K562 (cell line): ENCODE results near the gene RTBDN. TPM values are rescaled to one million over a fixed set of nuclear protein-coding genes. Genes with fewer than 3 reads are reported as not detected.

Experiments used
- ATF3 ChIP-seq, 2 experiments: fragments of 450-650 bp in 1 of 2; sonication (generic) in 1 of 2; formaldehyde crosslinking in 1 of 2; IDR thresholded peaks in 1 of 2; conservative IDR thresholded peaks in 1 of 2; 2 replicates each; pipeline versions ENCODE4 v1.6.1 to v1.8.1; 2016 to 2023; ENCODE audit warnings: mild to moderate bottlenecking in 2 of 2, moderate library complexity in 2 of 2, inconsistent platforms in 1 of 2, missing genetic modification reagents in 1 of 2
- CBFA2T2 ChIP-seq: fragments of 450-650 bp; conservative IDR thresholded peaks from 2 replicates; pipeline ENCODE4 v1.6.1; 2017; ENCODE audit warnings: mild to moderate bottlenecking
- CLOCK ChIP-seq: fragments of 250-450 bp; sonication (Bioruptor Pico); IDR thresholded peaks from 2 replicates; pipeline ENCODE4 v1.4.0; 2020; ENCODE audit warnings: mild to moderate bottlenecking, moderate library complexity, borderline replicate concordance
- E2F6 ChIP-seq, 2 experiments: IDR thresholded peaks; 2 replicates each; pipeline ENCODE4 v1.6.1; 2011; ENCODE audit warnings: borderline replicate concordance in 1 of 2, control low read depth in 1 of 2, low read depth in 1 of 2, low read length in 1 of 2, mild to moderate bottlenecking in 1 of 2, mixed read lengths in 1 of 2, moderate library complexity in 1 of 2; ENCODE audit not compliant: insufficient read depth in 1 of 2, insufficient read length in 1 of 2, poor library complexity in 1 of 2, severe bottlenecking in 1 of 2; ENCODE audit errors: extremely low read depth in 1 of 2
- EP400 ChIP-seq: fragments of 450-650 bp; IDR thresholded peaks from 2 replicates; pipeline ENCODE4 v1.6.1; 2017; ENCODE audit warnings: antibody characterized with exemption, mild to moderate bottlenecking, moderate library complexity
- FUS ChIP-seq: fragments of 200-400 bp; formaldehyde crosslinking; optimal IDR thresholded peaks from 2 replicates; pipeline ENCODE3; 2017; ENCODE audit warnings: low read depth, low read length
- L3MBTL2 ChIP-seq: fragments of 450-650 bp; IDR thresholded peaks from 2 replicates; pipeline ENCODE4 v1.6.1; 2016; ENCODE audit warnings: mild to moderate bottlenecking, moderate library complexity
- NR2C1 ChIP-seq, 2 experiments: fragments of 450-650 bp; IDR thresholded peaks; 2 replicates each; pipeline ENCODE4 v1.6.1; 2017; ENCODE audit warnings: mild to moderate bottlenecking in 2 of 2, antibody characterized with exemption in 1 of 2, inconsistent platforms in 1 of 2, missing compliant biosample characterization in 1 of 2, missing genetic modification characterization in 1 of 2
- PML ChIP-seq: IDR thresholded peaks from 2 replicates; pipeline ENCODE4 v1.6.1; 2012; ENCODE audit warnings: low read length, inconsistent platforms
- POLR2G ChIP-seq: fragments of 200-400 bp; formaldehyde crosslinking; IDR thresholded peaks from 2 replicates; pipeline ENCODE4 v1.6.1; 2017; ENCODE audit warnings: low read depth, mild to moderate bottlenecking, antibody characterized with exemption, low read length, moderate library complexity
- POLR2H ChIP-seq: IDR thresholded peaks from 2 replicates; pipeline ENCODE4 v1.6.1; 2016; ENCODE audit warnings: missing genetic modification characterization, low read depth, mild to moderate bottlenecking, control low read depth, missing compliant biosample characterization, moderate library complexity
- SREBF2 ChIP-seq: sonication (generic); formaldehyde crosslinking; IDR thresholded peaks from 2 replicates; pipeline ENCODE4 v1.4.0; 2020; ENCODE audit warnings: mild to moderate bottlenecking, missing genetic modification reagents
- STAT6 ChIP-seq: sonication (generic); formaldehyde crosslinking; IDR thresholded peaks from 2 replicates; pipeline ENCODE4 v1.8.1; 2023; ENCODE audit warnings: mild to moderate bottlenecking, missing genetic modification reagents
- TAF15 ChIP-seq: fragments of 200-400 bp; formaldehyde crosslinking; IDR thresholded peaks from 2 replicates; pipeline ENCODE4 v1.6.1; 2017; ENCODE audit warnings: mild to moderate bottlenecking, low read depth, low read length, moderate library complexity
- THRAP3 ChIP-seq: fragments of 450-650 bp; IDR thresholded peaks from 2 replicates; pipeline ENCODE4 v1.6.1; 2016; ENCODE audit warnings: mild to moderate bottlenecking, inconsistent platforms, borderline replicate concordance
- THRB ChIP-seq: fragments of 450-650 bp; formaldehyde crosslinking; conservative IDR thresholded peaks from 2 replicates; pipeline ENCODE4 v1.4.0; 2022; ENCODE audit warnings: mild to moderate bottlenecking, missing genetic modification characterization
- U2AF1 ChIP-seq: fragments of 200-400 bp; formaldehyde crosslinking; optimal IDR thresholded peaks from 2 replicates; pipeline ENCODE3; 2017; ENCODE audit warnings: mild to moderate bottlenecking, low read depth, low read length, moderate library complexity
- YBX1 ChIP-seq: fragments of 450-650 bp; IDR thresholded peaks from 2 replicates; pipeline ENCODE4 v1.7.1; 2016; ENCODE audit warnings: mild to moderate bottlenecking
- polyA plus RNA-seq, 8 experiments: library from polyadenylated mRNA; depleted of rRNA in 4 of 8; stranded (reverse) in 5 of 8; unstranded in 3 of 8; fragments of >200 nt; fragmentation: Nextera tagmentation in 2 of 8; fragmentation: Illumina TruSeq in 1 of 8; extraction: Ambion mirVana in 2 of 8; extraction: Trizol in 1 of 8; gene quantifications; 2 replicates each; pipeline versions ENCODE4 v1.2.1 to v1.2.3, GENCODE V29; 2011 to 2014; ENCODE audit warnings: inconsistent platforms in 1 of 8, missing spikeins in 1 of 8
- total RNA-seq, 7 experiments: library from RNA; depleted of rRNA in 6 of 7; stranded (reverse); fragments of >200 nt in 6 of 7; fragmentation: Illumina TruSeq in 2 of 7; extraction: Trizol in 2 of 7; gene quantifications; 2 replicates each; pipeline versions ENCODE4 v1.2.1 to v1.2.3, GENCODE V29; 2011 to 2021; ENCODE audit warnings: low replicate concordance in 1 of 7

Gene RTBDN
- total and polyA plus RNA-seq, 9 of the 15 experiments (the other 6 are each of a cell fraction or from before 2014, with no cell fraction given) = 0.20 to 2.3 (median 0.72) TPM; not detected in 1

- no peak for TF ChIP-seq STAT6 (CRISPR knock-in tag)
- no peak for TF ChIP-seq U2AF1
- peak; percentile 68 for TF ChIP-seq POLR2G
- TF ChIP-seq SREBF2 (CRISPR knock-in tag) = no peak
- TF ChIP-seq PML = no peak
- no peak for TF ChIP-seq CBFA2T2
- TF ChIP-seq POLR2H (tag) = no peak
- no peak for TF ChIP-seq EP400
- TF ChIP-seq L3MBTL2 = no peak
- no peak for TF ChIP-seq TAF15
- no peak for TF ChIP-seq CLOCK (CRISPR knock-in tag)
- TF ChIP-seq E2F6 (IDR thresholded peaks at IDR 0.05; ENCODE audit: borderline replicate concordance in 1 of 2, extremely low read depth in 1 of 2, insufficient read depth in 1 of 2, insufficient read length in 1 of 2, low read depth in 1 of 2, low read length in 1 of 2, poor library complexity in 1 of 2, severe bottlenecking in 1 of 2) = peak in 1 of 2 experiments; percentile 47
- TF ChIP-seq THRAP3 = no peak
- TF ChIP-seq FUS = no peak
- no peak for TF ChIP-seq NR2C1 (IDR thresholded peaks at IDR 0.05)
- no peak for TF ChIP-seq NR2C1 (tag; IDR thresholded peaks at IDR 0.05)
- no peak for TF ChIP-seq ATF3 (IDR thresholded peaks at IDR 0.05)
- no peak for TF ChIP-seq ATF3 (CRISPR knock-in tag; conservative IDR thresholded peaks at IDR 0.05)
- TF ChIP-seq YBX1 = no peak
- no peak for TF ChIP-seq THRB (CRISPR knock-in tag)
These were observed 4.0 kb upstream of the RTBDN start, which contains the start of gene MAST1 (continued) for GRCh38 chr19:12838182-12838885.
